Activated CD8-positive, alpha-beta memory T cell treated with anti-CD3 and anti-CD28 coated beads for 1 hour (primary cell): ENCODE data around the gene MACROD2.
"Not testable (repeated sequence)": the region's sequence is repeated elsewhere in the genome, so short reads cannot be mapped to it uniquely, and the experiment has no call there.

Experiments used
- DNase-seq, 2 donors: peaks; one replicate each; pipeline ENCODE4 v3.0.0-alpha.2; 2020; ENCODE audit warnings: low read depth in 1 of 2; ENCODE audit errors: extremely low read depth in 1 of 2

The MACROD2 gene

GRCh38 chr20:15528391-15529111, 1533.2 kb downstream of the MACROD2 start:
- DNase-seq, result no peak

DNA sequence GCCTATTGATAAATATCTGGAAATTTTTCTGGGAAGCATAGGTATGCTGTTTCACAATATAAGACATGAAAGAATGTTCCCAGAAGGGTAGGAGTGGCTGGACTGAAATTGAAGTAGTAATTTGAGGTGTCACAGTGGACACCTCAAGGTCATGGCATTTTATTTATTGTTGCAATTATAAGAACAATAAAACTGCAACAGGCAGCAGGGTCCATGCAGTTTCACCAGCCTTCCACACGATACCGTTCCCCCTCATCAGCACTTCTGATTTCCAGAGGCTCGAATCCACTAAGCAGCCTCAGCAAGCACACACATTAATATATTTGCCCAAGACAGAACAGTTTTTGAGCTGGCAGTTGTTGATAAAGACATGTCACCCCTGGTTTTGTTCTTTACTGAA, 1540.5 kb downstream of the MACROD2 start:
- DNase-seq, result no peak

- not testable (repeated sequence) for DNase-seq
These were observed 1541.9 kb downstream of the MACROD2 start for GRCh38 chr20:15537200-15537599.

GRCh38 chr20:15542655-15543054, 1547.3 kb downstream of the MACROD2 start:
- DNase-seq, result no peak

- DNase-seq, result no peak
These were observed 1549.4 kb downstream of the MACROD2 start for GRCh38 chr20:15544742-15545141.

DNA sequence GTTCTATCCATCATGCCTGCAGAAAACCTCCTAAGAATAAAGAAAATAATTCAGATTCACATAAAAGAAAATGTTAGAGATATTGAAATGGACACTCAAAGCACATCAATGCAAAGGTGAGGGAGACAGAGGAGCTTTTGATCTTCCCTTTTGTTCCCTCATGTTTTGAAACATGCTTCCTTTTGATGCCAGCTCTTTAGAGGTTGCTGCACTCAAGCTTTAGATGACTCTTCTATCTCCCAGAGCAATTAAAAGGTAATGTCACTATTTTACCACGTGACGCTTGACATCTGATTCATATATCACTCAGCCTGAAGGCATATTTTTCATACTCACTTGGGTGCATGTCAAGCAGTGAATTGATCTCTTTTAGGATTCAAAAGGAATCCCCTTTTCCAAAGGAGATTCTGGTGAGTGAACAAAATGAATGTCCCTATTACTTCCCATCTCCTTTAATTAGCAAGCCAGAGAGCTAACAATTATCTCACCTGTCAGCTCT, 1551.3 kb downstream of the MACROD2 start:
- DNase-seq, result no peak

DNA sequence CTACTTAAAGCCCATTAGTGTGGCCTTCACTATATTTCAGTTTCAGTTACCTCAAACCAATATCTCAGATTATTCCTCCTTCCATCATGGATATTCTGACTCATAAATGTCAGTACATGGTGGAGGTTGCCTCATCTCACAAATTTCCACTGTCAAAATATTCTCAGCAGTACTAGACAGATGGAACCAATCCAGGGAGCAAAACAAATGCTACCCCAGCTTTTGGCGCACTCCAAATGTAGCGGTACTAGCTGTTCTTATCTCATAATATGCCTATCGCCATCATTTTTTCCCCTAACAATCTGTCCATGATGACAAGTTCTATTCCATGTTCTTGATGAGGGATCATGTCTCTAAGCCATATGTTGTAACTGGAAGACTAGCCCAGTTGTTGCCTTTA, 1551.8 kb downstream of the MACROD2 start:
- no peak for DNase-seq

DNA sequence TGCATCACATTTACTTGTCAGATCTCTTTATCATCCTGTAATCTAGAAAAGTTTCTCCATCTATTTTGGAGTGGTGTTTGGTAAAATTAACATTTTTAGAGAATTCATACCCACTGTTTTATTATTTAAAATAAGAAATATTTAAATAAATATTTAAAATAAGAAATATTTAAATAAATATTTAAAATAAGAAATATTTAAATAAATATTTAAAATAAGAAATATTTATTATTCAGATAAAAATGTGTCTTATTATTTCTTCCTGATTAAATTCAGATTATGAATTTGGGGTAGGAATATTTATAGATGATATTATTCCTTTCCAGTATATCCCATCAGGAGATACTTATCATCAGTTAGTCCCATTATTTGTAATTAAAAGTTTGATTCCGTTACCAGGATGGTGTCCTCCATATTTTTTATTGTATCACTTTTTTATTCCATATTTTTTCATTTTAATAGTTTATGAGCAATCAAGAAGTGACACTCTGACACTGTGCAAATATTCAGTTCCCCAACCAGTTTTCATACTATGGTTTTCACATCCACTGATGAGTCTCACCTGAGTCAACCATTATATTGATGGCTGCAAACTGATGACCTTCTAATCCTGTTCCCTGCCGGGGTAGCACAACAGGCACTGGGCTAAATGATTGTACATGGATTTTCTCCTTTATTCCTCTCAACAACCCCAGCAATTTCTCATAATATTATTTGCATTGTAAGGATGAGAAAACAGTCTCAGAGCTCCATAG, 1555.0 kb downstream of the MACROD2 start:
- no peak for DNase-seq

- DNase-seq, result no peak
These were observed 1560.6 kb downstream of the MACROD2 start for GRCh38 chr20:15555913-15556312.

GRCh38 chr20:15556869-15557268, 1561.6 kb downstream of the MACROD2 start:
- no peak for DNase-seq

DNA sequence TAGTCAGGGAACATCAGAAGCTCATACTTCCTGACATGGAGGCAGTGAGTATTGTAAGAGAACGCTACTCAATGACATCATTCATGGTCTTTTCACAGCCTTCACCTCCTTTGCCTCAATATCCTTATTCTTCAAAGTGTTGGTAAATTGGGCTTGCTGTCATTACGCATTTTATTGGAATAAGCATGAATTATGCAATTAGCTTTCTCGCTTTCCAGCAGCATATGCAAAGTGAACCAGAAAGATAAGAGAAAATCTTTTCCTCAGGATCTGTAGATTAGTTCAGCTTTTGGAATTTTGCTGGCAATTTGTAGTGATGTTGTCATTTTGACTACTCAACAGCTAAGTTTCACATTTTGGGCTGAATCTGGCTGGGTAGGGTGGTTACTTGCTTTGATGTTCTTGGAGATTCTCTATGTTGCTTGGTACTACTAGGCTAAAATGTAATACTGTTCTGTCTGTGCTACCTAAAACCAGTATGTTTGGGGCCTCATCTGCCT, 1565.8 kb downstream of the MACROD2 start:
- no peak for DNase-seq

- DNase-seq, result no peak
These were observed 1566.5 kb downstream of the MACROD2 start for GRCh38 chr20:15561707-15562404.

- no peak for DNase-seq
These were observed 1568.5 kb downstream of the MACROD2 start for GRCh38 chr20:15563836-15564235.

GRCh38 chr20:15564981-15565380, 1569.7 kb downstream of the MACROD2 start:
- no peak for DNase-seq

GRCh38 chr20:15565786-15566185, 1570.5 kb downstream of the MACROD2 start:
- DNase-seq, result no peak

- DNase-seq, result no peak
These were observed 1571.9 kb downstream of the MACROD2 start for GRCh38 chr20:15567219-15567618.

GRCh38 chr20:15570156-15570555, 1574.8 kb downstream of the MACROD2 start:
- DNase-seq, result no peak

- DNase-seq, result no peak
These were observed 1575.7 kb downstream of the MACROD2 start for GRCh38 chr20:15571056-15571455.

DNA sequence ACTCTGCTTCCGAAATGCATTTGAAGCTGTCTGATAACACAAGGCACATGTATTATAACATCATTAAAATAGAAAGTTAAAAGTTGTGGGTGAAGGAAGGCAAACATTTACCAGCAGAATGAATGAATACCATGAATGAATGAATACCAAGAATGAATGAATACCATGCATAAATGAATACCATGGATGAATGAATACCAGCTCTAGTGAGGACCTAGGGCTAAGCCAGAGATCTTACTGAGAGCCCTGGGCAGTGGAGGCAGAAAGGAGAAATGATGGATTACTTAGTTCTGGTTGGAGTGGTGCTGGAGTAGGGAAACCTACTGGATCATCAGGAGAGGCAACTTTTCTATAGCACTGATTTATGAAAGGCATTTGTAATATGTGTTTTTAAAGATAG, 1579.9 kb downstream of the MACROD2 start:
- no peak for DNase-seq

DNA sequence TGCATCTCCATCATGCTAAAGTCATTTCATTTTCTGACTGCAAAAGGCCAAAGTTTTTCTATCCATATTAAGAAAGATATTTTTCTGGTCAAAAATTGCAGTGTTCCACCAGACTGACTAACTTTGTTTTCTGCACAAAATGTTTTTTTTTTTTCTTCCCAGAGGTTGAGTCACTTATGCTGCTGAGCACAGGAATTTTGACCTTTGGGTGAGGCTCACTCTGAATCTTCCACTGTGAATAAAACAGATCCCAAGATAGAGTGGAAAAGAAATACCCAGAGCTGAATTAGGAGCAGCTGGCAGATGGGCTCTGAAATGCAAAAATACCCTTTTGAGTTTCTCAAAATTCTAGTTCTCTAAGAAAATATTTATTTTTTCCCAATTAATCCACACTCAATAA, 1581.1 kb downstream of the MACROD2 start:
- no peak for DNase-seq

GRCh38 chr20:15578113-15578512, 1582.8 kb downstream of the MACROD2 start:
- DNase-seq, result no peak
